HG03469 (cell line): ENCODE results near the gene SLC29A2.
"Not testable (repeated sequence)": the region's sequence is repeated elsewhere in the genome, so short reads cannot be mapped to it uniquely, and the experiment has no call there.

Experiments
- ATAC-seq: cut with Tn5 transposase; IDR thresholded peaks from one replicate; pipeline ENCODE4 v1.9.1; 2021; ENCODE audit warnings: mild to moderate bottlenecking, moderate library complexity, moderate number of reproducible peaks; ENCODE audit not compliant: unreplicated experiment

SLC29A2 gene

DNA sequence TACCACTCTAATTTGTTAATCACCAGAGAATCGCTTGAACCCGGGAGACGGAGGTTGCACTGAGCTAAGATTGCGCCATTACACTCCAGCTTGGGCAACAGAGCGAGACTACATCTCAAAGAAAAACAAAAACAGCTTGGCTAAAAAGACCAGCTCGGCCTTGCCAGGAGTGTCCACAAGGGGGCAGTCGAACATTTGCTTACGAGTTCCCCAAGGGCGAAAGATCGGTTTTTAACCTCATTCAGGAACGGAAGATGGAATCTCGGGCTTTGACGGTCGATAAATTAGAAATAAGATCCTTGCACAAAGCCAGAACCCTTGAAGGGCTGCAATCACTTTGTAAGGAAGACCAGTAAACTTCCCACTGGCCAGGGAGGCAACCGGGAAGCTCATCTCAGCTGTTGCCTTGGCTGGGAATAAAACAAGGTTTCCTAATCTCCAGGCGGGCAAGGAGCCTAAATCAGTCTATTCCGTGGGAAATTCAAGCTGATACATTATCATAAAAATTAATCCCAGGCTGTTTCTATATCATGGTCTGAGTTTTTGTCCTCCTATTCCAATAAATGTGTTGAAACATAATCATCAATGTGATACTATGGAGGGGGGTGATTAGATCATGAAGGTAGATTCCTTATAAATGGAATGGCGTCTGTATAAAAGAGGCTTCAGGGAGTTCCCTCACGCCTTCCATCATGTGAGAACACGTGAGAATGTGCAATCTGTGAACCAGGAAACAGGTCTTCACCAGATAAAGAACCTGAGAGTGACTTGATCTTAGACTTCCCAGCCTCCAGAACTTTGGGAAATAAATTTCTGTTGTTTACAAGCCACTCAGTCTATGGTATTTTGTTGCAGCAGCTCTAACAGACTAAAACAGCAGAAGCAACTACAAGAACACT lies 14.9 kb upstream of the SLC29A2 start:
- no peak for ATAC-seq

DNA sequence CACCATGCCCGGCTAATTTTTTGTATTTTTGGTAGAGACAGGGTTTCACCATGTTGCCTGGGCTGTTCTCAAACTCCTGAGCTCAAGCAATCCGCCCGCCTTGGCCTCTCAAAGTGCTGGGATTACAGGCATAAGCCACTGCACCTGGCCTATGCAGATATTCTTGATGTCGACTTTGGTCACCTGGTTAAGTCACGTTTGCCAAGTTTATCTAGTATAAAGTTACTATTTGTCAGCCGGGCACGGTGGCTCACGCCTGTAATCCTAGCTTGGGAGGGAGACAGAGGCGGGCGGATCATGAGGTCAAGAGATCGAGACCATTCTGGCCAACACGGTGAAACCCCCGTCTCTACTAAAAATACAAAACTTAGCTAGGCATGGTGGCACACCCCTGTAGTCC lies 12.8 kb upstream of the SLC29A2 start:
- ATAC-seq, result not testable (repeated sequence)

DNA sequence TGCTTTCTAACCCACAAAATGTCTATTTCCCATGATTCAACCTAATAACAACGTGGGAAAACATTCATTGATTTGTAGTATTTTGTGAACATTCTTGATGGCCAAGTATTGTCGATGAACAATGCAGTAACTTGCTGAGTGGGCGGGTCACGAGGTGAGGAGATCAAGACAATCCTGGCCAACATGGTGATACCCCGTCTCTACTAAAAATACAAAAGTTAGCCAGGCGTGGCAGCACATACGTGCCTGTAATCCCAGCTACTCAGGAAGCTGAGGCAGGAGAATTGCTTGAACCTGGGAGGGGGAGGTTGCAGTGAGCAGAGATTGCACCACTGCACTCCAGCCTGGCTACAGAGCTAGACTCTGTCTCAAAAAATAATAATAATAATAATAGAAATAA lies 8.7 kb upstream of the SLC29A2 start:
- not testable (repeated sequence) for ATAC-seq

DNA sequence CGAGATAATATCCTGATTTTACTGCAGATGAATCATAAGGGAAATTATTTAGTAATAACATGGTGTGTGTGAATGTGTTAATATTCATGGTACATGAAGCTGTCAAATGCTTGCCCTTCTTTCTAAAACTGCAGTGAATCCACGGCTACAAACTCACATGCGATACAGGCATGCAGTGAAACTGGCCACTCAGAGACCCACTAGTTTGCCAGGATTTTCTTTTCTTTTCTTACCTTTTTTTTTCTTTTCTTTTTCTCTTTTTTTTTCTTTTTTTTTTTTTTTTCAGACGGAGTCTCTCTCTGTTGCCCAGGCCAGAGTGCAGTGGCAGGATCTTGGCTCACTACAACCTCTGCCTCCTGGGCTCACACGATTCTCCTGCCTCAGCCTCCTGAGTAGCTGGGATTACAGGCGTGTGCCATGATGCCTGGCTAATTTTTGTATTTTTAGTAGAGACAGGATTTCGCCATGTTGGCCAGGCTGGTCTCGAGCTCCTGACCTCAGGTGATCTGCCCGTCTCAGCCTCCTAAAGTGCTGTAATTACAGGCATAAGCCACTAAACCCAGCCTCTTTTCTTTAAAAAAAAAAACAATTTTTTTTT lies 2.2 kb upstream of the SLC29A2 start:
- not testable (repeated sequence) for ATAC-seq

DNA sequence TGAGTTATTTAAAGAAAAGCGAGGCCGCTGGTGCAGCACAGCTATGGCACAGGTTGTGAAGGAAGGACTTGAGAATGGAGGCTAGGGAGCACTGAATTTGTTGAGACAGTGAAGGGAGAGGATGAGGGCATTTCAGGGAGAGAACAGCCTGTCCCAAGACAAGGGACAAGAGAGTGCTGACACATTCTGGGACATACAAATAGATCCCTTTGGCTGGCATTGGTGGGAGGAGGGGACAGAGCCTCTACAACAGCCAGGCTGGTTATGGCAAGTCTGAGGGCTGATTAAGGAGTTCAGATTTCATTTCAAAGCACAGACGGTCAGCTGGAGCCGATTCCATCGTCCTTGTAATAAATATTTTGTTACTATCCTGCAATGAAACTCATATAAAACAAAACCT lies 1.7 kb upstream of the SLC29A2 start:
- ATAC-seq, result no peak

DNA sequence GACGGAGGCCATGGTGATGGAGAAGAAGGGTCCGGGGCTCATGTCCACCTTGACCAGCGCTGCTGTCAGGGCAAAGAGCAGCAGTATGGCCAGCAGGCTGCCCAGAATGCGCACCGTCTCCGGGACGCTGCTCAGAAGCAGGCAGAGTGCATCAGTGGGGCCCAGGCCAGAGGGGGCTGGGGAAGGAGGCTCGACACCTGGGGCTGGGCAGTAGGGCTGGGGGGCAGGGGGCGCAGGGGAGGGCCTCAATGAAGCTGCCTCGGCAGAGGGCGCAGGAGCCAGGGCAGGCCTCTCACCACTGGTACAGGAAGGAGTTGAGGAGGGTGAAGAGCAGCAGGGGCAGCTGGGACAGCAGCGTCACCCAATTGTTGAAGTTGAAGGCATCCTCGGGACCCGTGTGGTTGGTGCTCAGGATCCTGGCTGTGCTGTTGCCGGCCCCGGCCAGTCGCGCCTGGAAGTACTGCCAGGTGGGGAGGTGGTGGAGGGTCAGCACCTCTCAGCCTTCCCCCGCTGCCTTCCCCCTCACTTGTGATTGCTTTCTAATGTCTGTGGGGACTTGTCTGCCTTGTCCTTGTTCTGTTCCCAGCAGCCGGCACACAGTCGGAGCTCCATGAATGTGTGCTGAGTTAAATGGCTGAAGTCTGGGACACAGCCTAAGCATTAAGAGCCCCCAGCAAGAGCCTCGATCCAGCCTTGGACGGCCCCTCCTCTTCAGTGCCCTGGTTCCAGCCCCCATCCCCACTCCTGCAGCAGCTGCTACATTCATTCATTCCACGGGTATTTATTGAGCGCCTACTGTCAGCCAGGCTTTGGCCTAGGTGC lies 2.3 kb downstream of the SLC29A2 start:
- ATAC-seq, result no peak

DNA sequence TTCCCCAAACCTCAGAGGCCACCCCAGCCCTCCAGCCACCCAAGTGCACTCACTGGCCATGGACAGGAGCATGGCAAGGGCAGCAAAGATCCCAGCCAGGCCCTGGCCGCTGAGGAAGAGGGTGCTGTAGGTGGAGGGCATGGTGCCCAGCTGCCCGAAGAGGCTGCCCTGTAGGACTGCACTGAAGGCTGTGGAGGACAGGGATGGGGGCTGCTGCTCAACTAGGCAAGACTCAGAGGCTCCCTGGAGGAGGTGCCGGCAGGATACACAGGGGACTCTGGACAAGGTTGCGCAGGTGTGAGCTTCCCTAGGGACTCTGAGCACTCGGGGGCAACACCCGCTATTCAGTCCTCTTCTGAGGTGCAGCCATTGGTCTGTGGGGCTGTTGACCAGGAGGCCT lies 3.1 kb downstream of the SLC29A2 start:
- no peak for ATAC-seq

DNA sequence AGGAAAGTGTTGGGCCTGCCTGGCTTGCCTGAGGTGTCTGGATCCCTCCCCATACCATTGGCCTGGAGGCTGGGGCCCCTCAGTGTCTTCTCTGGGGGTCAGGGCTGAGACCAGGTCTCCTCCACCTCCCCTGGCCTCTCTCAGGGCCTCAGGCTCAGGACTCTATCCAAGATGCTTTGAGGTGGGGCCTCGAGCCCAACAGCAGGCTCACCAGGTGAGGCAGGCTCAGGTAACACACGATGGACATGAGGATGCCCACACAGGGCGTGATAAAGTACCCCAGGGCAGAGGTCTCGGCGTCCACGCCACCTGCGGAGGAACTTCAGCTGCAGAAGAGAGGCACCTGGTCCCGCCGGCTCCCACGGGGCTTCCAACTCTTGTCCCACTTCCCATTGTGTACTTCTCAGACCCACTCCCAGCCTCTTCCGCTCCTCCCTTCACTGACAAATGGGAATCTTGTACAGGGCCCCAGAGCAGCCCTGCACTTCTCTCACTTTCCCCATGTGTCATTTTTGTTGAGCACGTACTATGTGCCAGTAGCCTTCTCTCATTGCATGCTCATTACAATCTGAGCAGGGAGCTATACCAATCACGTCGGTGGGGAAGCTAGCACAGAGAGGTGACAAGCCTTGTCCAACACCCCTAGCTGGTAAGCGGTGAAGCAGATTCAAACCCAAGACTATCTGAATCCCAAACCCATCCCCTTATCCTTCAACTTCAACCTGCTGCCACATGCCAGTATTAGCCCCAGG lies 3.8 kb downstream of the SLC29A2 start:
- ATAC-seq, result no peak

DNA sequence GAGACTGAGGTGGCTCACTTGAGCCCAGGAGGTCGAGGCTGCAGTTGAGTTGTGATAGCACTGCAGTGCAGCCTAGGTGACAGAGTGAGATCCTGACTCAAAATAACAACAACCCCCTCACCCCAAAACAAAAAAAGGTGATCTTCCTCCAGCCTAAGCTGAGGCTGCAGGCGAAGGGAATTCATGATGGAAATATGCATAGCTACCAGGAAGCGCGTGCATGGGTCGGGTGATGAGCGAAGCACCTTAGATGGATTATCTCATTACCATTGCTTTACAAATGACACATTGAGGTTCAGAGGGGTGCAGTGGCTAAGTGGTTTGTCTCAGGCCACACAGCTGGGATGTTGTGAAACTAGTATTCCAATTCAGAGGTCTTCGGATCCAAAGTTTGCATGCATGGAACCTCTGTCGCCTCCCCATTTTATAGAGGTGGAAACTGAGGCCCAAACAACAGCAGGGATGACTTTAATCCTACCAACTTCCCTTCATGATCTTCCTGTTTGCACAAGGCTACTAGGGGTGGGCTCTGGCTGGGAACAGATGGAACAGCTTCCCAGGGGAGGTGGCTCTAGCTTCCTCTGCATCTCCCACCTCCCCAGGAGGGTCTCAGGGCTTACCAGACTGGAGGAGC lies 4.6 kb downstream of the SLC29A2 start:
- ATAC-seq, result no peak

DNA sequence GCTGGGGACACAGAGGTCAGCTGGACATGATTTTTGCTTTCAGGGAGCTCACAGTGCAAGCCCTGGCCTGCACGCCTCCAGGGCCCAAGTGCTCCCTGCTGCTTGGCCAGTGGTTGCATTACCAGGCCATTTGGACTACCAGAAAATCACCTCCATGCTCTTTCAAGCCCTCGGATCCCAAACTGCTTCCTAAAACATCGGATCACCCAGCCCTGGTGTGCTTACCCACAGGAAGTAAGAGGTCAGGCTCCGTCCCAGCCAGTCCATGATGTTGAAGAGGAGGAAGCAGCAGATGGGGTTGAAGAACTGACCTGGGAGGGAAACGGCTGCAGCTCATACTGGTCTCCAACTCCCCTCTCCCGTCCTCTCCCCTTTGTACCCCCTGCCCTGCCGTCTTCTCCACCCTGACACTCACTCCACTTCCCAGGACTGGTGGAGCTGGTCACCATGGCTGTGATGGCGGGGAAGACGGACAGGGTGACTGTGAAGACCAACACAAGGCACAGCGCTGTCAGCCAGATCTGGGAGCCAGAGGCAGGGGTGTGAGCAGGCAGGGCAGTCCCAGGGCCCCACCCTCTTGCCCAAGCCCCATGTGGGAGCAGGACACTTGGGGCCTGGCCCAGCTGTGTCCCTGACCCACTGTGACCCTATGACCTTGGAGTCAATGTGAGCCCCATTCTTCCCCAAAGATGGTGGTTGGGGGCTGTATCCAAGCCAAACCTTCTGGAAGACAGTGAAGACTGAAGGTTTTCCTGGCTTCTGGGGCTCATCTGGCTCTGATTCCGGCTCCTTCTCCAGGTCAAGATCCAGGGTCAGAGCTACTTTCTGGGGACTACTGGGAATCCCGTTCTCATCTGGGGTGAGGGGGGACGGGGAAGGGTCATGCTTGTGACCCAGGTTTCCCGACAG lies 5.6 kb downstream of the SLC29A2 start:
- no peak for ATAC-seq

DNA sequence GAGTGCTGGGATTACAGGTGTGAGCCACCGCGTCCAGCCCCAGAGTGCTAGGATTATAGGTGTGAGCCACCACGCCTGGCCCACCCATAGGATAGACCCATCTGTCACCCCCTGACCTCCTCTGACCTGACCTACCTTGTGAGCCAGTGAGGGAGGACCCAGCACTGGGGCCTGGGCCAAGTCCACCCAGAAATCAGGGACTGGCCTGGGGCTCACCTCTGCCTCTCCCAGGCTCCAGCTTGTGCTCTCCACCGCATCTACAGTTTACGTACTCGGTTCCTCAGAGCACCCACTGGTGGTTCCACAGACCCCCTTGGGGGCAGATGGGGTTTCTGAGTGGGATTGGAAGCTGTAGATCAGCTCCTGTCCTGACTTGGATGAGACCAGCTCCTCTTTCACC lies 6.4 kb downstream of the SLC29A2 start:
- no peak for ATAC-seq

DNA sequence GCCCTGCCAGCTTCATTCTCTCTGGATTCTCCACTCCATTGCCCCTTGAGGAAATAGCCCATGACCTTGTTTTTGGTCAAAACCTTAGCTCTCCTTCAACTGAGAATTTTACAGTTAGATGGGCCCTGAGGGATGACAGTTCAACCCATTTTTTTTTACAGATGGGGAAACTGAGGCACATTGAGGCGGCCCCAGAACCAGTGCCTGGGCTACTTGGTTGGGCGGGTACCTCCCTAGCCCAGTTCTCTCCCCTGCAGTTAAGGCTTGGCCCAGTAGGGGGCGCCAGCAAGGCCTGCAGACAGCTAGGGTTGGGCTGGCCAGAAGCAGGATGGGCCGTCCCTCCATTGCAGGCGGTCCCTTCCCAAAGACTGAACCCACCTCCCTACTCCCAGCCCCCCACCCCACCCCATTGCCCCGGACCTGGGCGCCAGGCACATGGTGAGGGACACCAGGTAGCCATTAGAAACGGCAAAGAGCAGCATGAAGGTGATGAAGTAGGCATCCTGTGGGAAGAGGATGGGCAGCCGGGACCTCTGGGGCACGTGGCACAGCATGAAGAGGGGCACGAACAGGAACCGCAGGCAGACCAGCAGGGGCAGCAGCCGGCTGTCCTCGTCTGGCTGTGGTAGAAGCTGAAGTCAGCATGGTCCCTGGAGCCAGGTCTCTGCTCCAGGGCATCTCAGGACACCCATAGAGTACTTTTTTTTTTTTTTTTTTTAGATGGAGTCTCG lies 7.6 kb downstream of the SLC29A2 start:
- no peak for ATAC-seq

DNA sequence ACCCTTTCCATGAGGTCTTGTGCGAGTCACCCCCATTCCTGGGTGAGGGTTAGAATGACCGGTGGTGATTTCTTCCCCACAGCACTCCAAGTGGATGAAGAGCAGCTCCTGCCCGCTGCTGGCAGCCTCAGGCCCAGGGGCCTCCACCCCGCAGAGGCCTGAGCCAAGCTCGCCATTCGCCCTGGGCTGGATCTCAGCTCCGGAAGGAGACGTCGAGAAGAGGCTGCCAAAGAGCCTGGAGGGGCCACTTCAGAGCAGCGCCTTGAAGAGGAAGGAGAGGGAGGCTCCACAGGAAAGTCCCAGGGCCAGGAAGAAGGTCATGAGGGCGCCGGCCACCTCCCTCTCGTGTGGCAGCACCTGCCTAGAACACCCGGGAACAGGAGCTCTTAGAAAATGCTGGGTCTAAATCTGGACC lies 8.4 kb downstream of the SLC29A2 start:
- ATAC-seq, result no peak

DNA sequence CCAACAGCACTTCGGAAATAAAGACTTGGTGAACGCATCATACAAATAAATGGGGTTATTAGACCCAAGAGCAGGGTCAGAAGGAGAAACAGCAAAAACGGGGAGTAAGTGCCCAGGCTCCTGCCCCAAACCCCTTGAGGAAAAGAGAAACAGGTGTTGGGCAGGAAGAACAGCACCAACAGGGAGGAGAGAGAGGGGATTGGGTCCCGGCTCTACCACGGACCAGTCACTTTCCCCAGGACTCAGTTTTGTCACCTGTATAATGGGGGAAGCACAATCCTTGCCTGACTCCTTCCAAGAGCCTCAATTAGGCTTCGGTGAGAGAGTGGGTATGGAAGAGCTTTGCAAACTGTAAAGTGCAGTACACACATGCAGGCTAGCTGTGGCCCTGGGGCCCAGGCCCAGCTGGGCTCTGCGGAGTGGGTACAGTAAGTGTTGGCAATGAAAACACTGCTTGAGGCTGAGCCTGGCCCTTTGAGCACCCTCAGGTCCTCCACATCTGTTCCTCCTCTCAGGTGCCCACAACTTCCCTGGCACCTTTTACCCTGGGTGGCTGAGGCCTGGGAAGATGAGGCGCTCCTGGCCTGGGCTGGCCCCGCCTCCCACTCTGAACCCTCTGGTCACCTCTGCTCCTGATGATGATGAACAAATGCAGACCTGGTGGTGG lies 8.9 kb downstream of the SLC29A2 start:
- ATAC-seq, result no peak

DNA sequence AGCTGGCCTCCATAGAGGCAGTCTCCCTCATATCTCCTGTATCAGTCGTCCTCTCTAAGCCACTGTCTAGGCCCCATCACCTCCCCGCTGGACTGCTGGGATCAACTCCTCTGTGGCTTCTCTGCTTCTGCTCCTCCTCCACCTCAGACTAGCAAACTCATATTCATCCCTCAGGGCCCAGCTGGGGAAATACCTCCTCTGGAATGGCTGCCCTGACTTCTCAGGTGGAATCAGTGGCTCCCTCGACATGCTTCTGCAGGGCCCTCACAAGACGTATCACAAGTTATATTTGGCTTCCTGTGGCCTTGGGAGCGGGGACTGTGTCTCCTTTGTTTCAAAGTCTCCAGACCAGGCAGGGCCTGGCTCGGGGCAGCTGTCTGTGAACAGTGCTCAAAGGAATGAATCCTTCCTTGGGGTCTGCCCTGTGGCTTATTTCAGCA lies 10.0 kb downstream of the SLC29A2 start:
- ATAC-seq, result no peak

DNA sequence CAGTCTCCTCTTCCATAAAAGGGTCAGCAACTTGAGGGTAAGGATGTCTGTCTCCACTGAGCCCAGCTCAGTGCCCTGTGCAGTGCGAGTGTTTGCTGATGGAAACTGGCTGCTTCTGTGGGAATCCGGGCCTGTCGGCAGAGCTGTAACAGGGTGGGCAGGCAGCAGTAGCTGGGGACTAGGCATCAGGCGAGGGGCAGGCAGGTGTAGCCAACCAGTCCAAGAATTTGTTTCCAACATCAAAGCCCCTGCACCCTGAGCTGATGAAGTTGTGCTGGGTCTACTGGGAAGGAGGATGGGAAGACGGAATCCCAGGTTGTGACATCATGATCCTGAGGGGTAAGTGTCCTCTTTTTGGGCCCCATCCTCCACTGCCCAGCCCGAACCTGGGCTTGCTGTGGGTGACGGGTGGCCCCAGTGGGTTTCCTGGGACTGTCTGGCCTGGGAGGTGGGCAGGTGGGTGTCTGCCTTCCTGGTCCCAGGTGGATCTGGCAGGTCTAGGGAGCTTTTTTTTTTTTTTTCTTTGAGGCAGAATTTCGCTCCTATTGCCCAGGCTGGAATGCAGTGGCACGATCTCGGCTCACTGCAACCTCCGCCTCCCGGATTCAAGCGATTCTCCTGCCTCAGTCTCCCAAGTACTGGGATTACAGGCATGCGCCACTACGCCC lies 11.0 kb downstream of the SLC29A2 start:
- no peak for ATAC-seq

DNA sequence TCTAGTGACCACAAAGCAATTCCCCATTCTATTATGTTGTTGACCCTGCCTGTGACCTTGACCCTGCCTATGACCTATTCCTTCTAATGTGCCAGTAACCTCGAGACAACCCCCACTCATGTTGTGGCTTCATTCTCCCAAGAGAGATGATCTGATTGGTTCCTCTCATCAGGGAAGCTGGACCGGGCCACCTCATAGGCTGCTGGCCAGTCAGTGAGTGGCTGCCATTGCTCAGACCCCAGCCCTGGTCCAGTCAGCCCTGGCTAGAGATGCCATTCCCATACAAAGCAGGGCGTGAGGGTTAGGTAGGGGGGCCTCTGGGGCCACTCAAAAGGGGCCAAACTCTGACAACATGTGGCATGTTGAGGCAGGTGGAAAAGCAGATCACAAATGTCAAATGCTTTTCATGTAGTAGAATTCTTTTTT lies 11.9 kb downstream of the SLC29A2 start:
- no peak for ATAC-seq
